Lower leg skin (tissue), 4 donors: Measurements from ENCODE around the gene RBM45. TPM values are rescaled to one million over a fixed set of nuclear protein-coding genes. Genes with fewer than 3 reads are reported as not detected.

ENCODE experiments used
- DNase-seq, 2 donors: peaks; one replicate each; pipeline ENCODE4 v3.0.0-alpha.2; 2019; ENCODE audit warnings: low spot score in 2 of 2
- H3K4me3 ChIP-seq: fragments of 200-600 bp; sonication (generic); 2 replicates; pipeline ENCODE4 v1.5.1; 2017; ENCODE audit warnings: mild to moderate bottlenecking, low read depth; ENCODE audit not compliant: poor library complexity, severe bottlenecking
- POLR2A ChIP-seq, 2 donors: fragments of 450-650 bp; IDR thresholded peaks; one replicate each; pipeline ENCODE4 v1.6.1; 2016 to 2017; ENCODE audit warnings: antibody characterized with exemption in 2 of 2, mild to moderate bottlenecking in 1 of 2, moderate library complexity in 1 of 2
- WGBS, 2 donors: methylation state at CpG; one replicate each; pipeline ENCODE4 v1.1.5; 2018; 5-methylcytosine and 5-hydroxymethylcytosine counted together
- intact Hi-C: fragments of 100-400 bp; cut with DNase I; formaldehyde crosslinking; loops from one replicate; pipeline ENCODE4 v1.15.0; 2023; ENCODE audit warnings: low total_unique reads
- total RNA-seq, 4 donors: library from RNA; depleted of rRNA; stranded (reverse); fragments of >200 nt; gene quantifications; one replicate each; pipeline ENCODE4 v1.1.0, GENCODE V29; 2016
- TF ChIP-seq, protein P1 (sequence below), 3 donors: fragments of 450-650 bp; IDR thresholded peaks; one replicate each; pipeline ENCODE4 v1.5.1; 2016; ENCODE audit warnings: antibody characterized with exemption in 3 of 3, mild to moderate bottlenecking in 3 of 3, moderate library complexity in 2 of 3

The RBM45 gene
- total RNA-seq, 4 donors from 2014 or later: 4.8 to 9.0 (median 8.4) TPM

GRCh38 chr2:178119179-178119922 lies 7.1 kb downstream of the RBM45 start:
- TF ChIP-seq POLR2A (IDR thresholded peaks at IDR 0.05): no peak
- TF ChIP-seq, protein P1, sequence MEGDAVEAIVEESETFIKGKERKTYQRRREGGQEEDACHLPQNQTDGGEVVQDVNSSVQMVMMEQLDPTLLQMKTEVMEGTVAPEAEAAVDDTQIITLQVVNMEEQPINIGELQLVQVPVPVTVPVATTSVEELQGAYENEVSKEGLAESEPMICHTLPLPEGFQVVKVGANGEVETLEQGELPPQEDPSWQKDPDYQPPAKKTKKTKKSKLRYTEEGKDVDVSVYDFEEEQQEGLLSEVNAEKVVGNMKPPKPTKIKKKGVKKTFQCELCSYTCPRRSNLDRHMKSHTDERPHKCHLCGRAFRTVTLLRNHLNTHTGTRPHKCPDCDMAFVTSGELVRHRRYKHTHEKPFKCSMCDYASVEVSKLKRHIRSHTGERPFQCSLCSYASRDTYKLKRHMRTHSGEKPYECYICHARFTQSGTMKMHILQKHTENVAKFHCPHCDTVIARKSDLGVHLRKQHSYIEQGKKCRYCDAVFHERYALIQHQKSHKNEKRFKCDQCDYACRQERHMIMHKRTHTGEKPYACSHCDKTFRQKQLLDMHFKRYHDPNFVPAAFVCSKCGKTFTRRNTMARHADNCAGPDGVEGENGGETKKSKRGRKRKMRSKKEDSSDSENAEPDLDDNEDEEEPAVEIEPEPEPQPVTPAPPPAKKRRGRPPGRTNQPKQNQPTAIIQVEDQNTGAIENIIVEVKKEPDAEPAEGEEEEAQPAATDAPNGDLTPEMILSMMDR (IDR thresholded peaks at IDR 0.05): no peak
- 89 to 90% methylated on average over 3 of the region's 3 CpGs for WGBS, 2 donors
- no peak for DNase-seq
- intact Hi-C loops: loop anchor here (10.0 kb wide), 1 partner anchor 155 kb away; no protein-coding TSS in a partner anchor
- no peak overlapping the region for H3K4me3 ChIP-seq

- intact Hi-C loops: no loop called here
- no peak for TF ChIP-seq POLR2A (IDR thresholded peaks at IDR 0.05)
- TF ChIP-seq, protein P1 (IDR thresholded peaks at IDR 0.05): no peak
- H3K4me3 ChIP-seq: no peak overlapping the region
- DNase-seq: no peak
- 91 to 100% methylated on average over 2 of the region's 2 CpGs for WGBS, 2 donors
Measured at GRCh38 chr2:178123163-178123562, 10.9 kb downstream of the RBM45 start.

DNA sequence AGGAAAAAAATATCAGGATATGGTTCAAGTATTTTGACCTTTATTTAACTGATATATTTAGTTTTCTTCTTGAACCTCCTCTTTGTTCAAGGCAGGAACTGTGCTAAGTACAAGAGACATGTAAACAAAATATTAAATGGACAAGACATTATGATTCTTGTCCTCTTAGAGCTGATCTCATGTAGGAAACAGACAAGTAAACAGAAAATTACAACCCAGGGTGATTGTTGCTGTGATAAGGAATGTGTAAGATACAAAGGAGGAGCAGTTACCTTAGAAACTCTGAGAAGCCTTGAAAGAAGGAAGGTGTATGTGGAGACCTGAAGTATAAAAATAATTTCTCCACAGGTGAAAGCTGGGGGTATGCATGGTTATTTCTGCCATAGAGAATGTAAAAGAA lies 12.9 kb downstream of the RBM45 start:
- intact Hi-C loops: no loop called here
- DNase-seq: no peak
- TF ChIP-seq, protein P1 (IDR thresholded peaks at IDR 0.05): no peak
- no peak for TF ChIP-seq POLR2A (IDR thresholded peaks at IDR 0.05)
- H3K4me3 ChIP-seq: no peak overlapping the region

DNA sequence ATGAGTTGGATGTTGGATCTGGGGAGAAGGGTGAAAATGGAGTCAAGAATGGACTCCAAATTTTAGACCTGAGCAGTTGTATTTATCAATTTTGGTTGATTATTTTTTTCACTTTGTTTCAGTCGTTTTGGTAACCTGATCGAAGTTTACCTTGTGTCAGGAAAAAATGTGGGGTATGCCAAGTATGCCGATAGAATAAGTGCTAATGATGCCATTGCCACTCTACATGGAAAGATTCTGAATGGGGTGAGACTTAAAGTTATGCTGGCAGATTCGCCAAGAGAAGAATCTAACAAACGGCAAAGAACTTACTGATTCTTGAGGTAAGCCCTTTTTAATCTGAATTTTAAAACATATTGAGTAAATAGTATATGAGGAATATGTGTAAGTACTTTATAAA lies 13.6 kb downstream of the RBM45 start:
- H3K4me3 ChIP-seq: no peak overlapping the region
- WGBS, 2 donors: 70 to 77% methylated on average over 5 of the region's 5 CpGs
- intact Hi-C loops: no loop called here
- TF ChIP-seq, protein P1 (IDR thresholded peaks at IDR 0.05): no peak
- TF ChIP-seq POLR2A (IDR thresholded peaks at IDR 0.05): no peak
- DNase-seq: no peak

DNA sequence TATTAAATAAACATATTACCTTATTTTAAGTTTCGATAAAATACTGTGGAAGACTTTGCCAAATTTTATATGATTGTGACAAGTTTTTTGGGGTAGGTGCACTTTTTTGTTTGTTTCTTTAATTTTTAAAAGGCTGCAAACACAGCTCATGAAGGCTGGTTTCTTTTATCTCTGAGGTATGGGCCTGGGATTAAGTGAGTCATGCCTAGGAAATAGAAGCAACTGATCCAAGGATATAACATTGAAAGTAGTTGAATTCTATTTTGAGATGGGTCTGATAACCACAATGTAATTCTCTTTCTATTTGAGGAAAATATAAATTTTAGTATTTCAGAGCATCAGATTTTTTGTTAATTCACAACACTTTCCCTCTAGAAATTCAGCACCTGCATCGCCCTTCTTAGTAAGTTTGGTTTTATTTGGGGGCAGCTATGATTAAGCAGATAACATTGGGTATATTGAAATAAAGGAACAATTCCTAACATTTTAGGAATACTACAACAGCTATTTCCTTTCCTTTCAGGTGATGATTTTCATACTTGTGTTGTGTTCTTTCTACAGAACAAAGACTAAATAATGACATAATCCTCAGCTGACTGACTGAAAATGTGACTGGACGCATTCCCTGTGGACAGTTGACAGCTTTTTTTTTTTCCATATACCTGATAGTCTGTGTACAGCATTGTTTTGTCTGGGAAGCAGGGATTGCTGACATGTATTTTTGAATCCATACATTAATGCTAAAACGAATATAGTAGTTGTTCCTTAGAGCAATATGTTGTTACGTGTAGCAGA lies 16.8 kb downstream of the RBM45 start:
- WGBS, 2 donors: 91 to 96% methylated on average over 5 of the region's 5 CpGs
- intact Hi-C loops: no loop called here
- DNase-seq: no peak
- no peak overlapping the region for H3K4me3 ChIP-seq
- TF ChIP-seq POLR2A (IDR thresholded peaks at IDR 0.05): no peak
- TF ChIP-seq, protein P1 (IDR thresholded peaks at IDR 0.05): no peak
